IMR-90 (cell line): Measurements from ENCODE around the gene SDHA. TPM values are rescaled to one million over a fixed set of nuclear protein-coding genes. Genes with fewer than 3 reads are reported as not detected.

Source experiments
- ATAC-seq: fragments of 200-7000 bp; cut with Tn5 transposase; 2 replicates; pipeline ENCODE4 v1.9.1; 2020; ENCODE audit warnings: low read depth, mild to moderate bottlenecking, moderate library complexity
- BruUV-seq: library from RNA; stranded (reverse); fragments of 400-500 nt; replicated peaks from 2 replicates; lab custom pipeline; 2021; lab: Mats Ljungman, UMichigan
- CTCF ChIA-PET: fragments of 300-600 bp; formaldehyde crosslinking; extraction: SDS; loops from one replicate; lab custom pipeline; 2021; ENCODE audit warnings: antibody characterized with exemption; lab: Yijun Ruan, JAX
- POLR2A ChIA-PET: fragments of 300-600 bp; sonication (Branson Sonifier 250); formaldehyde crosslinking; loops from one replicate; lab custom pipeline; 2022; ENCODE audit warnings: antibody characterized with exemption; ENCODE audit not compliant: unreplicated experiment; lab: Charles Lee
- DNase-seq: peaks from one replicate; pipeline ENCODE4 v3.0.0; 2013
- H2AFZ ChIP-seq: replicated peaks from 2 replicates; pipeline ENCODE3; 2013; ENCODE audit warnings: low read length, mild to moderate bottlenecking; ENCODE audit not compliant: poor library complexity
- H2AK5ac ChIP-seq: 2 replicates; pipeline ENCODE4 v1.6.1; 2013; ENCODE audit warnings: low read depth, low read length, inconsistent platforms
- H2AK9ac ChIP-seq: replicated peaks from 2 replicates; pipeline ENCODE3; 2013; ENCODE audit warnings: mild to moderate bottlenecking, low read depth, low read length, moderate library complexity; ENCODE audit not compliant: poor library complexity
- H2BK120ac ChIP-seq: 2 replicates; pipeline ENCODE4 v1.6.1; 2013; ENCODE audit warnings: low read depth, low read length, inconsistent platforms
- H2BK15ac ChIP-seq: 3 replicates; pipeline ENCODE4 v1.6.1; 2013; ENCODE audit warnings: low read depth, low read length, inconsistent platforms
- H2BK20ac ChIP-seq: 2 replicates; pipeline ENCODE4 v1.6.1; 2013; ENCODE audit warnings: low read depth, mild to moderate bottlenecking, inconsistent platforms, low read length, moderate library complexity
- H2BK5ac ChIP-seq: 2 replicates; pipeline ENCODE4 v1.6.1; 2013; ENCODE audit warnings: mild to moderate bottlenecking, low read depth, low read length, inconsistent platforms; ENCODE audit not compliant: poor library complexity, severe bottlenecking
- H3K14ac ChIP-seq: replicated peaks from 2 replicates; pipeline ENCODE4 v1.6.1; 2013; ENCODE audit warnings: low read depth, low read length, inconsistent platforms
- H3K18ac ChIP-seq: 2 replicates; pipeline ENCODE4 v1.6.1; 2013; ENCODE audit warnings: low read depth, low read length, control low read depth
- H3K23ac ChIP-seq: 2 replicates; pipeline ENCODE4 v1.6.1; 2013; ENCODE audit warnings: low read depth, low read length, inconsistent platforms
- H3K27ac ChIP-seq: 2 replicates; pipeline ENCODE4 v1.5.1; 2013; ENCODE audit warnings: mild to moderate bottlenecking, control low read depth, low read length; ENCODE audit not compliant: insufficient read depth
- H3K27me3 ChIP-seq: 2 replicates; pipeline ENCODE4 v1.6.1; 2013; ENCODE audit warnings: low read length; ENCODE audit not compliant: control insufficient read depth, insufficient read depth
- H3K36me3 ChIP-seq: 2 replicates; pipeline ENCODE4 v1.6.1; 2013; ENCODE audit warnings: low read length, mixed read lengths; ENCODE audit not compliant: control insufficient read depth, insufficient read depth
- H3K4ac ChIP-seq: 2 replicates; pipeline ENCODE4 v1.6.1; 2013; ENCODE audit warnings: low read depth, low read length, inconsistent platforms
- H3K4me1 ChIP-seq: 2 replicates; pipeline ENCODE4 v1.6.1; 2013; ENCODE audit warnings: low read length, mixed read lengths; ENCODE audit not compliant: control insufficient read depth, insufficient read depth
- H3K4me2 ChIP-seq: 2 replicates; pipeline ENCODE4 v1.6.1; 2013; ENCODE audit warnings: low read depth, mild to moderate bottlenecking, control low read depth, low read length, moderate library complexity
- H3K4me3 ChIP-seq: 2 replicates; pipeline ENCODE4 v1.5.1; 2013; ENCODE audit warnings: low read depth, mild to moderate bottlenecking, control low read depth, low read length, moderate library complexity; ENCODE audit not compliant: insufficient read depth
- H3K56ac ChIP-seq: 2 replicates; pipeline ENCODE4 v1.6.1; 2013; ENCODE audit warnings: low read length, inconsistent platforms; ENCODE audit not compliant: insufficient read depth; ENCODE audit errors: extremely low read depth
- H3K79me1 ChIP-seq, 2 experiments: 2 replicates each; pipeline ENCODE4 v1.6.1; 2013; ENCODE audit warnings: low read length in 2 of 2, inconsistent platforms in 1 of 2, low read depth in 1 of 2
- H3K9ac ChIP-seq: 2 replicates; pipeline ENCODE4 v1.6.1; 2013; ENCODE audit warnings: low read depth, low read length, control low read depth
- H3K9me1 ChIP-seq: 2 replicates; pipeline ENCODE4 v1.6.1; 2013; ENCODE audit warnings: low read length, inconsistent platforms; ENCODE audit not compliant: insufficient read depth
- H3K9me3 ChIP-seq: 2 replicates; pipeline ENCODE4 v1.6.1; 2013; ENCODE audit warnings: low read length; ENCODE audit not compliant: control insufficient read depth, insufficient read depth
- H4K20me1 ChIP-seq: 2 replicates; pipeline ENCODE4 v1.6.1; 2013; ENCODE audit warnings: low read length, inconsistent platforms; ENCODE audit not compliant: insufficient read depth
- H4K5ac ChIP-seq: 2 replicates; pipeline ENCODE4 v1.6.1; 2013; ENCODE audit warnings: mild to moderate bottlenecking, low read depth, low read length, control low read depth
- H4K8ac ChIP-seq, 2 experiments: 2 replicates each; pipeline ENCODE4 v1.6.1; 2013; ENCODE audit warnings: low read depth in 2 of 2, low read length in 2 of 2, control low read depth in 1 of 2, inconsistent platforms in 1 of 2
- H4K91ac ChIP-seq: 2 replicates; pipeline ENCODE4 v1.6.1; 2013; ENCODE audit warnings: low read depth, low read length, inconsistent platforms; ENCODE audit not compliant: insufficient read depth
- BHLHE40 ChIP-seq: fragments of 150-350 bp; IDR thresholded peaks from 2 replicates; pipeline ENCODE4 v1.6.1; 2016; ENCODE audit warnings: mild to moderate bottlenecking, low read depth, low read length
- CEBPB ChIP-seq: IDR thresholded peaks from 2 replicates; pipeline ENCODE4 v1.6.1; 2012; ENCODE audit warnings: low read depth, low read length, improper control_type of control experiment
- CHD1 ChIP-seq: IDR thresholded peaks from 2 replicates; pipeline ENCODE4 v1.6.1; 2012; ENCODE audit warnings: low read depth, low read length, improper control_type of control experiment
- ELK1 ChIP-seq: fragments of 150-350 bp; IDR thresholded peaks from 2 replicates; pipeline ENCODE4 v1.6.1; 2016; ENCODE audit warnings: low read depth, mild to moderate bottlenecking, low read length, moderate library complexity, borderline replicate concordance
- FOS ChIP-seq: fragments of 150-350 bp; IDR thresholded peaks from 2 replicates; pipeline ENCODE4 v1.6.1; 2016; ENCODE audit warnings: low read depth, low read length
- MAZ ChIP-seq: IDR thresholded peaks from 2 replicates; pipeline ENCODE4 v1.6.1; 2012; ENCODE audit warnings: low read depth, mild to moderate bottlenecking, low read length, improper control_type of control experiment, moderate library complexity, borderline replicate concordance
- MXI1 ChIP-seq: IDR thresholded peaks from 2 replicates; pipeline ENCODE4 v1.6.1; 2012; ENCODE audit warnings: low read depth, mild to moderate bottlenecking, low read length, moderate library complexity, borderline replicate concordance
- POLR2A ChIP-seq: IDR thresholded peaks from 2 replicates; pipeline ENCODE4 v1.6.1; 2012; ENCODE audit warnings: mild to moderate bottlenecking, low read depth, low read length
- RFX5 ChIP-seq: IDR thresholded peaks from 2 replicates; pipeline ENCODE4 v1.8.0; 2012; ENCODE audit warnings: low read depth, mild to moderate bottlenecking, low read length, moderate library complexity
- SMC3 ChIP-seq: fragments of 150-350 bp; IDR thresholded peaks from 2 replicates; pipeline ENCODE4 v1.6.1; 2016; ENCODE audit warnings: low read depth, mild to moderate bottlenecking, antibody characterized with exemption, low read length, moderate library complexity
- WGBS, 2 experiments: methylation state at CpG; one replicate each; pipeline versions ENCODE4 v1.1.5 to v1.1.7; 2013; ENCODE audit warnings: missing lambda C conversion rate in 2 of 2; ENCODE audit not compliant: insufficient read length in 1 of 2; ENCODE audit errors: extremely low coverage in 2 of 2; 5-methylcytosine and 5-hydroxymethylcytosine counted together
- dilution Hi-C: fragments of 300-500 bp; cut with HindIII; formaldehyde crosslinking; loops from one replicate; pipeline ENCODE4 v1.14.3; 2018; ENCODE audit warnings: low sequenced_read_pairs; ENCODE audit not compliant: unreplicated experiment
- in situ Hi-C: fragments of 300-500 bp; cut with MboI; formaldehyde crosslinking; loops from 3 replicates; pipeline ENCODE4 v1.14.3; 2019; ENCODE audit warnings: low sequenced_read_pairs, inconsistent platforms, mixed read lengths
- intact Hi-C: fragments of 100-400 bp; cut with micrococcal nuclease; formaldehyde crosslinking; loops from 2 replicates; pipeline ENCODE4 v1.10.0; 2022
- polyA plus RNA-seq, 3 experiments: library from polyadenylated mRNA; depleted of rRNA; stranded (reverse); fragments of >200 nt; gene quantifications; 2 replicates each; pipeline ENCODE4 v1.2.3, GENCODE V29; 2012; ENCODE audit warnings: low replicate concordance in 1 of 3
- total RNA-seq: library from RNA; depleted of rRNA; stranded (reverse); fragments of >200 nt; gene quantifications from 2 replicates; pipeline ENCODE4 v1.2.3, GENCODE V29; 2012

Gene SDHA
- total and polyA plus RNA-seq, 2 of the 4 experiments (the other 2 are of a cell fraction), result 105 to 121 TPM

GRCh38 chr5:194603-195209, 23.4 kb upstream of the SDHA start:
- in situ Hi-C loops (no loop called here), intact Hi-C loops (no loop called here), dilution Hi-C loops (no loop called here)
- Histone ChIP-seq H2BK120ac (no peak overlapping the region), H3K23ac (no peak overlapping the region), H4K91ac (no peak overlapping the region), H2AK9ac (no peak overlapping the region), H3K9ac (no peak overlapping the region), H3K14ac (no peak overlapping the region; the same call in 1 of the 2 replicates), H3K56ac (no peak overlapping the region), H3K4me3 (no peak overlapping the region), H3K18ac (no peak overlapping the region), H3K9me1 (peaks cover 2% of the 10 kb centered on the region; the same call in 1 of the 2 replicates), H3K4me2 (no peak overlapping the region), H3K27me3 (peaks cover 12% of the 10 kb centered on the region; the same call in 1 of the 2 replicates), H2BK15ac (no peak overlapping the region), H3K79me1 (no peaks in the 10 kb centered on the region), H3K4ac (no peak overlapping the region), H3K9me3 (no peaks in the 10 kb centered on the region), H2BK20ac (no peak overlapping the region), H3K27ac (no peak overlapping the region), H2AK5ac (peak overlapping the region; percentile 28; the same call in 1 of the 2 replicates), H3K4me1 (no peaks in the 10 kb centered on the region), H4K20me1 (no peaks in the 10 kb centered on the region; the same call in 1 of the 2 replicates), H4K8ac (no peak overlapping the region), H2AFZ (no peak overlapping the region), H3K36me3 (peaks cover 4% of the 10 kb centered on the region), H2BK5ac (no peak overlapping the region), H4K5ac (no peak overlapping the region)
- no peak for TF ChIP-seq POLR2A
- no peak for TF ChIP-seq SMC3
- no peak for TF ChIP-seq MXI1
- TF ChIP-seq MAZ, result no peak
- no peak for TF ChIP-seq BHLHE40
- no peak for TF ChIP-seq CHD1
- no peak for TF ChIP-seq CEBPB
- TF ChIP-seq FOS, result no peak
- no peak for TF ChIP-seq RFX5
- TF ChIP-seq ELK1, result no peak
- no peak for DNase-seq
- no TSS peak for BruUV-seq
- ATAC-seq, result no peak
- 92% methylated on average over 30 of the region's 36 CpGs; no CpG with 5 or more reads in 1 of the 2 experiments for WGBS, 2 experiments
- CTCF ChIA-PET, result no interaction called here
- POLR2A ChIA-PET, result no interaction called here
